A673 (cell line): ENCODE data around the gene DNAH7. TPM values are rescaled to one million over a fixed set of nuclear protein-coding genes. Genes with fewer than 3 reads are reported as not detected.

Source experiments
- BruUV-seq: library from RNA; stranded (reverse); fragments of 400-500 nt; replicated peaks from 2 replicates; lab custom pipeline; 2021; lab: Mats Ljungman, UMichigan
- CTCF ChIA-PET: fragments of 300-600 bp; sonication (Branson Sonifier 250); formaldehyde crosslinking; loops from one replicate; lab custom pipeline; 2022; ENCODE audit warnings: antibody characterized with exemption; lab: Charles Lee
- POLR2A ChIA-PET: fragments of 300-600 bp; sonication (Branson Sonifier 250); formaldehyde crosslinking; loops from one replicate; lab custom pipeline; 2022; ENCODE audit warnings: antibody characterized with exemption; ENCODE audit not compliant: low non-redundant PET; lab: Charles Lee
- DNase-seq: peaks from one replicate; pipeline ENCODE4 v3.0.0-alpha.2; 2015; ENCODE audit warnings: low spot score
- H3K27ac ChIP-seq: fragments of 200-600 bp; sonication (generic); 2 replicates; pipeline ENCODE4 v1.5.1; 2016; ENCODE audit warnings: mixed run types, low read depth, mild to moderate bottlenecking, mixed read lengths, antibody characterized with exemption, low read length; ENCODE audit not compliant: poor library complexity, severe bottlenecking
- H3K27me3 ChIP-seq: fragments of 200-600 bp; sonication (generic); replicated peaks from 2 replicates; pipeline ENCODE4 v1.6.1; 2017; ENCODE audit warnings: mixed run types, low read depth, mild to moderate bottlenecking, mixed read lengths, antibody characterized with exemption, low read length; ENCODE audit not compliant: insufficient read depth, poor library complexity
- H3K36me3 ChIP-seq: fragments of 200-600 bp; sonication (generic); 2 replicates; pipeline ENCODE4 v1.6.1; 2016; ENCODE audit warnings: mixed run types, mild to moderate bottlenecking, mixed read lengths, antibody characterized with exemption, low read length; ENCODE audit not compliant: insufficient read depth, poor library complexity, severe bottlenecking
- H3K4me1 ChIP-seq: fragments of 200-600 bp; sonication (generic); 2 replicates; pipeline ENCODE4 v1.6.1; 2017; ENCODE audit warnings: mixed run types, mild to moderate bottlenecking, mixed read lengths, antibody characterized with exemption, low read length; ENCODE audit not compliant: insufficient read depth, poor library complexity, severe bottlenecking
- H3K4me3 ChIP-seq: fragments of 200-600 bp; sonication (generic); 2 replicates; pipeline ENCODE4 v1.5.1; 2016; ENCODE audit warnings: low read depth, mixed run types, mild to moderate bottlenecking, mixed read lengths, low read length; ENCODE audit not compliant: poor library complexity, severe bottlenecking
- H3K9me3 ChIP-seq: fragments of 200-600 bp; sonication (generic); 2 replicates; pipeline ENCODE4 v1.6.1; 2016; ENCODE audit warnings: mixed run types, low read depth, mild to moderate bottlenecking, mixed read lengths, antibody characterized with exemption, low read length; ENCODE audit not compliant: poor library complexity, severe bottlenecking
- CTCF ChIP-seq: fragments of 300-800, 200-600 bp; sonication (generic); conservative IDR thresholded peaks from 2 replicates; pipeline ENCODE4 v1.5.1; 2017; ENCODE audit warnings: low read depth, mild to moderate bottlenecking, antibody characterized with exemption, low read length, moderate library complexity, mixed read lengths
- EZH2 ChIP-seq: fragments of 200-600 bp; sonication (generic); IDR thresholded peaks from 2 replicates; pipeline ENCODE4 v1.6.1; 2017; ENCODE audit warnings: borderline replicate concordance, low read depth, mild to moderate bottlenecking, mixed read lengths, antibody characterized with exemption, low read length; ENCODE audit not compliant: poor library complexity, severe bottlenecking
- intact Hi-C: fragments of 100-400 bp; cut with micrococcal nuclease; formaldehyde crosslinking; loops from one replicate; pipeline ENCODE4 v1.10.0; 2022; ENCODE audit not compliant: unreplicated experiment
- total RNA-seq: library from RNA; stranded (reverse); gene quantifications from 2 replicates; pipeline ENCODE4 v1.2.3, GENCODE V29; 2021

Gene DNAH7
- total RNA-seq, 1 experiment from 2014 or later = 0.95 TPM

- ChIA-PET POLR2A (no interaction called here), CTCF (no interaction called here)
- Histone ChIP-seq H3K27me3 (no peaks in the 10 kb centered on the region), H3K9me3 (no peaks in the 10 kb centered on the region), H3K36me3 (no peaks in the 10 kb centered on the region), H3K4me1 (no peaks in the 10 kb centered on the region), H3K4me3 (no peak overlapping the region), H3K27ac (no peak overlapping the region)
- TF ChIP-seq EZH2 (no peak), CTCF (no peak)
- DNase-seq = no peak
- BruUV-seq = no TSS peak
- intact Hi-C loops = no loop called here
Observed at GRCh38 chr2:195795879-195796278, 272.8 kb downstream of the DNAH7 start.

GRCh38 chr2:195793881-195794280 is 274.8 kb downstream of the DNAH7 start:
- H3K4me3 ChIP-seq = no peak overlapping the region
- POLR2A ChIA-PET = no interaction called here
- CTCF ChIA-PET = no interaction called here
- no peak for TF ChIP-seq CTCF
- no peak for TF ChIP-seq EZH2
- H3K27me3 ChIP-seq = no peaks in the 10 kb centered on the region
- no peaks in the 10 kb centered on the region for H3K36me3 ChIP-seq
- BruUV-seq = no TSS peak
- H3K9me3 ChIP-seq = no peaks in the 10 kb centered on the region
- no peak for DNase-seq
- no peaks in the 10 kb centered on the region for H3K4me1 ChIP-seq
- no peak overlapping the region for H3K27ac ChIP-seq
- intact Hi-C loops = no loop called here

- Histone ChIP-seq H3K27me3 (no peaks in the 10 kb centered on the region), H3K4me1 (no peaks in the 10 kb centered on the region), H3K36me3 (no peaks in the 10 kb centered on the region), H3K4me3 (no peak overlapping the region), H3K27ac (no peak overlapping the region), H3K9me3 (no peaks in the 10 kb centered on the region)
- POLR2A ChIA-PET = interaction anchor here (0.8 kb wide), 1 partner anchor 155 kb away, joined by 6 read pairs; no protein-coding TSS in a partner anchor
- no TSS peak for BruUV-seq
- DNase-seq = no peak
- CTCF ChIA-PET = no interaction called here
- intact Hi-C loops = no loop called here
- no peak for TF ChIP-seq CTCF
Observed at GRCh38 chr2:195782156-195782555, 286.5 kb downstream of the DNAH7 start.
